Lower leg skin (tissue), 4 donors: ENCODE measurements around the gene OGFOD2. TPM values are rescaled to one million over a fixed set of nuclear protein-coding genes. Genes with fewer than 3 reads are reported as not detected.

Experiments
- DNase-seq, 2 donors: peaks; one replicate each; pipeline ENCODE4 v3.0.0-alpha.2; 2019; ENCODE audit warnings: low spot score in 2 of 2
- H3K4me3 ChIP-seq: fragments of 200-600 bp; sonication (generic); 2 replicates; pipeline ENCODE4 v1.5.1; 2017; ENCODE audit warnings: mild to moderate bottlenecking, low read depth; ENCODE audit not compliant: poor library complexity, severe bottlenecking
- POLR2A ChIP-seq, 2 donors: fragments of 450-650 bp; IDR thresholded peaks; one replicate each; pipeline ENCODE4 v1.6.1; 2016 to 2017; ENCODE audit warnings: antibody characterized with exemption in 2 of 2, mild to moderate bottlenecking in 1 of 2, moderate library complexity in 1 of 2
- whole genome bisulfite sequencing, 2 donors: methylation state at CpG; one replicate each; pipeline ENCODE4 v1.1.5; 2018; 5-methylcytosine and 5-hydroxymethylcytosine counted together
- intact Hi-C: fragments of 100-400 bp; cut with DNase I; formaldehyde crosslinking; loops from one replicate; pipeline ENCODE4 v1.15.0; 2023; ENCODE audit warnings: low total_unique reads
- total RNA-seq, 4 donors: library from RNA; depleted of rRNA; stranded (reverse); fragments of >200 nt; gene quantifications; one replicate each; pipeline ENCODE4 v1.1.0, GENCODE V29; 2016
- TF ChIP-seq, protein P1 (sequence below), 3 donors: fragments of 450-650 bp; IDR thresholded peaks; one replicate each; pipeline ENCODE4 v1.5.1; 2016; ENCODE audit warnings: antibody characterized with exemption in 3 of 3, mild to moderate bottlenecking in 3 of 3, moderate library complexity in 2 of 3

Gene OGFOD2
- total RNA-seq, 4 donors from 2014 or later, result 6.6 to 14.1 (median 13.0) TPM

DNA sequence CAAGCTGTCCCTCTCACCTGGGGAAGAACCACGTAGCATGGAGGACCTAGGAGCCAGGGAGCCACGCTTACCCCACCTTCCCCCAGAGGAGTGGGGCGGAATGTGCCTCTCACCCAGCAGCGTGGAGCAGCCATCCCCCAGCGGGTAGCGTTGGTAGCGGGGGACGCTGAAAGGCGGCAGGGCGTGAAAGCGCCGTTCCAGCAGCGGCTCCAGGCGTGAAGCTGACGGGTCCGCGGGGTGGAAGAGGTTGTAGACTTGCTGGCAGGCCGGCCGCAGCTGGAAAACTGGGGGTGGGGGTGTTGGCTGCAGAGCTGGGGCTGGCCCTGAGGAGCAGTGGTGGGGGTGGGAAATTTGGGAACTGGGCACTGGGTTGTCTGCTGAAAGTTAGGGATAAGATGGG lies 17.3 kb downstream of the OGFOD2 start:
- no peak for DNase-seq
- TF ChIP-seq, protein P1, sequence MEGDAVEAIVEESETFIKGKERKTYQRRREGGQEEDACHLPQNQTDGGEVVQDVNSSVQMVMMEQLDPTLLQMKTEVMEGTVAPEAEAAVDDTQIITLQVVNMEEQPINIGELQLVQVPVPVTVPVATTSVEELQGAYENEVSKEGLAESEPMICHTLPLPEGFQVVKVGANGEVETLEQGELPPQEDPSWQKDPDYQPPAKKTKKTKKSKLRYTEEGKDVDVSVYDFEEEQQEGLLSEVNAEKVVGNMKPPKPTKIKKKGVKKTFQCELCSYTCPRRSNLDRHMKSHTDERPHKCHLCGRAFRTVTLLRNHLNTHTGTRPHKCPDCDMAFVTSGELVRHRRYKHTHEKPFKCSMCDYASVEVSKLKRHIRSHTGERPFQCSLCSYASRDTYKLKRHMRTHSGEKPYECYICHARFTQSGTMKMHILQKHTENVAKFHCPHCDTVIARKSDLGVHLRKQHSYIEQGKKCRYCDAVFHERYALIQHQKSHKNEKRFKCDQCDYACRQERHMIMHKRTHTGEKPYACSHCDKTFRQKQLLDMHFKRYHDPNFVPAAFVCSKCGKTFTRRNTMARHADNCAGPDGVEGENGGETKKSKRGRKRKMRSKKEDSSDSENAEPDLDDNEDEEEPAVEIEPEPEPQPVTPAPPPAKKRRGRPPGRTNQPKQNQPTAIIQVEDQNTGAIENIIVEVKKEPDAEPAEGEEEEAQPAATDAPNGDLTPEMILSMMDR (IDR thresholded peaks at IDR 0.05), result no peak
- no peak for TF ChIP-seq POLR2A (IDR thresholded peaks at IDR 0.05)
- H3K4me3 ChIP-seq, result no peak overlapping the region
- 82 to 87% methylated on average over 19 of the region's 19 CpGs for WGBS, 2 donors
- intact Hi-C loops, result no loop called here

DNA sequence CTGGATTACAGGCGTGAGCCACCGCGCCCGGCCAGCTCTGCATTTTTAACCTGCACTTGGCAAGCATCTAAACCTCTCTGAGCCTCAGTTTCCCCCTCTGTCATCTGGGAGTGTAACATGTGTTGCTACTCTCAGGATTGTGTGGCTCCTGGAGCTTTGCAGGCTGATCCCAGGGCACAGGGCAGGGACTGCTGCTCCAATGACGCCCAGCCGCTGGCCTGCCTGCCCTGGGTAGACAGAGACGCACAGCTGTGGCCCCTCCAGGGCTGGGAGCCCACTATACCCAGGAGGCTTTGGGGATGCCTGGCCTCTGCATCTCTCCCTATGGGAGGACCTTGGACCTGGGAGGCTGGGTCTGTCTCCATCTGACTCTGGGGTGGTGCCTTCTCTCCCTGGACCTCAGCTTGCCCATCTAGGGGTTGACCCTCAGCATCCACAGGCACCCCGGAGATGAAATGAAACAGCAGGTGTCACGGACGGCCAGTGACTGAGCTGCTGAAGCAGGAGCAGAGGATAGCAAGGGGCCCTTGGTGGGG lies 19.2 kb downstream of the OGFOD2 start:
- 96 to 98% methylated on average over 10 of the region's 10 CpGs for WGBS, 2 donors
- TF ChIP-seq POLR2A (IDR thresholded peaks at IDR 0.05), result no peak
- TF ChIP-seq, protein P1 (IDR thresholded peaks at IDR 0.05), result no peak
- intact Hi-C loops, result no loop called here
- DNase-seq, result no peak
- no peak overlapping the region for H3K4me3 ChIP-seq

DNA sequence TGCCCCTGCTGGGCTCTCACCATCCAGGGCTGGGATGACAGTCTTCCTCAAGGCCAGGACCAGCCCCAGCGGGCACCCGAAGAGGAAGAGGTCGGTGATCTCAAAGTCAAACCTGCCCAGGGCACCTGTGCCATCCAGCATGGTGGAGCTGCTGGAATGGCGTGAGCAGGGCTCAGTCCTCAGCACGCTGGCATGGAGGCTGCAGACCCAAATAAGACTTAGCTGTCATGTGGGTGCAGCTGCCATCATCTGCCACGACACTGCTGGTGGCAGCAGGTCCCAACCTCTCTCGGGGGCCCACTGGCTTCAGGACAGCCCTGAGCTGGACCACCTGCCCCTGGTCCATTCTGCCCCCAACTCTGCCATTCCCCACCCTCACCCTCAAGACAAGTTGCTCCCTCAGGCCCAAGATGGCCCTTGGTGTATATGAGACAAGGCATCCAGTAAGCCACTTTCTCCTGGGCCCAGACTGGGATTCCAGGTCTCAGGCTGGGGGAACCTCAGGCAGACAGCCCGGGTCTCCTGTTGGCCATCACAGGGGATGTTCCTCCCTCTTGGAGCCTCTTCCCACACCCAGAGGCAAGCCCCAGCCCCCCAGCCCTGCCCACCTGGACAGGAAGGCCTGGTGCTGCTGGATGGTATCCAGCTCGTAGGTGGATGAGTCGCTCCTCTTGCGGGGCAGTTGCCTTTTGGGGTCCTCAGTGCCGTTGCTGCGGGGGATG lies 19.9 kb downstream of the OGFOD2 start:
- intact Hi-C loops, result no loop called here
- DNase-seq, result no peak
- H3K4me3 ChIP-seq, result no peak overlapping the region
- WGBS, 2 donors, result 87 to 89% methylated on average over 3 to 12 of the region's 13 CpGs
- no peak for TF ChIP-seq POLR2A (IDR thresholded peaks at IDR 0.05)
- TF ChIP-seq, protein P1 (IDR thresholded peaks at IDR 0.05), result no peak

DNA sequence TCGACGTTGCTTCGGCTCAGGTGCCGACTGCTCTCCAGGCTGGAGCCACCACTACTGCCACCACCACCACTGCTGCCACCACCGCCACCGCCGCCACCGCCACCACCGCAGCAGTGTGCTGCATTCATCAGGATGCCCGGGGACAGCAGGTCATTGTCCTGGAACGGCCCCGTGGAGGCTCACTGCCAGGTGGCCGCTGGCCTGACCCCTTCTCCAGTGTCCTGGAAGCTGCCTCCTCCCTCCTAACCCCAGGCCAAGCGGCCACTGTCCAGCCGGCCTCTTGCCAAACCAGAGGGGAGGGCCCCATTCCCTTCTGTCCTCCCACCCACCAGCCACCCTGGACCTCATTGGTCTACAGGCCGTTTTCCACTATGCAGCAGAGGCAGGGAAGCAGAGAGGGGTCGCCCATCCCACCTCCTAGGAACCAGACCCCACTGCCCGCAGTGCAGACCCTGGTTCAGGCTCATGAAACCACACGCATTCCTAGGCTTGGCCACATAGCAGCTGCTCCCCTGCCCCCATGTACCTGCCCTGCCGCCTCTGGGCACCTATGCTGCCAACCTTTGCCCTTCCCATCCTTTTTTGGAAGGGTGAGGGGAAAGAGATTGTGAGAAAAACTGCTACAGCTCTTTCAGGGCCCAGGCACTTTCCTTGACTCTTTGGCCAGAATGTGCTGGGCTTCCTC lies 20.6 kb downstream of the OGFOD2 start:
- no peak for TF ChIP-seq POLR2A (IDR thresholded peaks at IDR 0.05)
- TF ChIP-seq, protein P1 (IDR thresholded peaks at IDR 0.05), result no peak
- no peak overlapping the region for H3K4me3 ChIP-seq
- intact Hi-C loops, result no loop called here
- WGBS, 2 donors, result 89 to 93% methylated on average over 12 to 20 of the region's 20 CpGs
- DNase-seq, result no peak

DNA sequence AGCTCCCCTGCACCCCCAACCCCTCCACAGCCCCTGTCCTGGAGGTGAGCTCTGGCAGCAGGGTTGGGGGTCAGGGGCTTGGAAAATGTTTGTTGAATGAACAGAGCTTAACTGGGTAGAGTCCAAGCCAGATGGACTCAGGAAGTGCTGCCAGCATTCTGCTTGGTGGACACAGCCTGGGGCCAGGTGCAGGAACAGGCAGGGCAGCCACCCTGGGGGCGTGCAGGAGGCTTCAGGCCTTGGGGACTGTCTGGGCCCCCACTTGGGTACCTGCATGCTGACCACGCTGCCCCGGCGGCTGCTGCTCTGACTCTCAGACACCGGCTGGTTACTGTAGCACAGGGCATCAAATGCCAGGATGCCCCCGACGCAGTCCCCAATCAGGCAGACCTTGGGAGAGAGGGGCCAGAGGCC lies 21.2 kb downstream of the OGFOD2 start:
- WGBS, 2 donors, result 93 to 95% methylated on average over 6 to 7 of the region's 7 CpGs
- intact Hi-C loops, result no loop called here
- TF ChIP-seq, protein P1 (IDR thresholded peaks at IDR 0.05), result no peak
- no peak for TF ChIP-seq POLR2A (IDR thresholded peaks at IDR 0.05)
- no peak for DNase-seq
- H3K4me3 ChIP-seq, result no peak overlapping the region
